Epidermal melanocyte (primary cell): ENCODE measurements around the gene GADD45A.

Experiments used
- DNase-seq: peaks from one replicate; pipeline ENCODE4 v3.0.0; 2011; ENCODE audit warnings: low spot score; ENCODE audit not compliant: insufficient read length

GADD45A gene

DNA sequence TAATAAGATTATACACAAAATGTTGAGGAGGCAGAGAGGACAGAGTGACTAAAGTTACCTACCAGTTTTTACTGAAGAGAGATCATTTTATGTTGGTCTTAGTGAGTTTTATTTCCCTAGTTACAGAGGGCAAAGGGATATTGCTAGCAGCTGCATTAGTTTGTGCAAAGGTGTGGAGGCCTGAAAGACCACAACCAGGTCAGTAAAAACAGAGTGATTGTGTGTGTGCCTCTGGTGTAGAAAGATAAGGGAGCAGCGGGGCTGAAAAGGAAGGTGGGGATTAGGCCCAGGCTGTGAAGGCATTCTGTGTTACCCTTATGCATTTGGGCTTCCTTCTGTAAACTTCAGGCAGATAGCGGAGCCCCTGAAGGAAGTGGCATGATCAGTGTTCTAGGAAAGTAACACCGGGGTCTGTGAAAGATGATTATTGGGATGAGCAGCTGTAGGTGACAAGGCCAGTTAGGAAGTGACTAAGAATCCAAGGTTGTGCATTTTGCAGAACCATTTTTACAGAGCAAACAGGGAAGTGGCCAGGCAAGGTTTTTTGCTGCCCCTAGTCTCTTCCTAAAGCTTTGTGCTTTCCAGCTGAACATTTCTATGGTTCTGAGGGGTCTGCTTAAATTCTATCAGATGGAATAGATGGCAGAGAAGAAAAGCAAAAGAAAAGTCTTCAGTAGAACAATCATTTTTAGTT, 3.7 kb downstream of the GADD45A start:
- no peak for DNase-seq

DNA sequence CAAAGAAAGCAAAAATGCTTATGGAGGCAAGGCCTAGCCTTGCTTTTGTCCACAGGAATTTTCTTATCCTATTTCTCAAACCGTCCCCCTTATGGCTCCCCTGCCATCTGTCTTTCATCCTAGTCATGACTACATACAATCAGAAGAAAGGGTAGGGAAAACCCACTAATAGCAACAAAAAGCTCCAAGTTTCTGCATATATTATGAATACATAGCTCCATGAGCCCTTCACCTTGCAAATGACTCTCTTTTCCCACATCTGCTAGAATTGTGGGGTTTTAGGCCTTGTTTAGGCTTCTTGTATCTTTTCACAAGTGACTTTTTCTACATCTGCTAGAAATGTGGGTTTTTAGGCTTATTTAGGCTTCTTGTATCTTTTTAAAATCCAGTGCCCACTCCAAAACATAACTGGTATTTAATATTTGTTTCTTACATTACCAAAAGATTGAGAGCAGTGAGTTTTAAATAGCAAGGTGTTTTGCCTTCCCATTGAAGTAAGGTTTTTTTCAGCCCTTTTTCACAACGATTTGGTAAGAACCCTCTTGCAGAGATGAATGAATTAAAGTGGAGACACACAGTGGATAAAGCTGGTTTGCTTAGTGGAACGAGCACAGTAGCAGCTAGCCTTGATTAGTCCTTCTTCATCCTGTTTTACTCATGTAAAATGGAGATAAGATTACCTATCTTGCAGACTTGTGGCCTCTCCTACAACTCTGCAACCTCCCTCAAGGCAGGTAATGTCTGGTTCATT, 4.4 kb downstream of the GADD45A start:
- no peak for DNase-seq

DNA sequence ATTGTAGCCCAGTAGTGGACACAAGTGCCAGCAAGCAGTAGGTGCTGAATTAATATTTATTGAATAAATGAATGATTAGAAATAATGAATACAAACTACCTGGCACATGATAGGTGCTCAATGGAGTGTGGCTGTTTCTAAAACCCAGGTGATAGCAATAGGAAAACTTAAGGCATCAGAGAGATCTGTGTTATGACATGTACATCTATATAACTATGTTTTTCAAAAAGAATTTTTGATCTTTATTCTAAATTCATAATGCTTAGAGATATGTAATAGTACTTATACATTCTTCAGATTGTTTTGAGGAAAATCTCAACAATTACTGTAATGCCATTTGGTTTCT, 5.0 kb downstream of the GADD45A start:
- DNase-seq: no peak

DNA sequence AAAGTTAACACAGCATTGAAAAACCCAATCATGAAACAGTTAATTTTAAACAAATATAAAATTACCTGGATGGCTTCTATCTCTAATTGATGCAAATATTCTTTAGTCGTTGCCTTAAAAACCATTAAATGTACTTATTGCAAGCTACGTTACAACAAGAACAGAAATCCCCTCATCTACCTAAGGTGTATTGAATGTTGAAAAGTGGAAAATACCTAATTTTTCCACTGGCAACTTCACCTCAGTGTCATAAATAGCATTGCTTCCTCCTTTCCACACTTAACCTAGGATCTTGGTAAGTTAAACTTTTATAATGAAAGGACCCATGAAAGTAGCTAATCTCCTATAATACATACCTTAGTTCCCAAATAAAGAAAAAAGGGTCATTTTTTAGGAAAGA, 5.4 kb downstream of the GADD45A start:
- no peak for DNase-seq

DNA sequence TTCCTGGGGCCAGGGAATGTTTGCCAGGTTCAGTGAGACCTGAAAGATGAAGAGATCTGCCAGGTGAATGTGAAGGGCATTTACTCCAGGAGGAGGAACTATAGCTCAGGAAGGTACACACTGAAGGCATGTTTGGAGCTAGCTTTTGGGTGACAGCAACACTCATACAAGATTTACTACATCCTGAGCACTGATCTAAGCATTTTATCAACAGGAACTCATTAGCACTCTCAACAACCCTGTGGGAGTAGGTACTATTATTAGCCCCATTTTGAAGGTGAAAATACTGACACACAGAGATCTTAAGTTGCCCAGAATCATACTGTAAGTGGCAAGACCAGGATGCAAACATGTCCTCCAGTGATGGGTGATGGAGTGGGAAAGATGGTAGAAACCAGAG, 6.7 kb downstream of the GADD45A start:
- DNase-seq: no peak

DNA sequence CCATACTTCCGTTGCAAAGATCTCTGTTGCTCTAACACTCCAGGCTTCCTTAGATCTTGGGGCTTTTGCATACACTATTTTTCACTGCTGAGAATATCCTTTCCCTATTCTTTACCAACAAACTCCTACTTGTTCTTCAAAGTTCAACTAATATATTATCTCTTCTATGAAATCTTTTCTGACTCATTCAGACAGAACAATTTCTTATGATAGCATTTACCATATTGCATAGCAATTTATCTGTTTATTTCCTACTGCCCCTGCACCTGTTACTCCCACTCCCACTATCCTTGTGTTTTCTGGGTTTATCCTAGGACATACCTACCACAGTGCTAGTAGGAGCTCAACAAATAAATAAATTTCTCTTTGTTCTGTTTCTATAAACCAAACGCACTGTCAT, 11.0 kb downstream of the GADD45A start:
- no peak for DNase-seq

DNA sequence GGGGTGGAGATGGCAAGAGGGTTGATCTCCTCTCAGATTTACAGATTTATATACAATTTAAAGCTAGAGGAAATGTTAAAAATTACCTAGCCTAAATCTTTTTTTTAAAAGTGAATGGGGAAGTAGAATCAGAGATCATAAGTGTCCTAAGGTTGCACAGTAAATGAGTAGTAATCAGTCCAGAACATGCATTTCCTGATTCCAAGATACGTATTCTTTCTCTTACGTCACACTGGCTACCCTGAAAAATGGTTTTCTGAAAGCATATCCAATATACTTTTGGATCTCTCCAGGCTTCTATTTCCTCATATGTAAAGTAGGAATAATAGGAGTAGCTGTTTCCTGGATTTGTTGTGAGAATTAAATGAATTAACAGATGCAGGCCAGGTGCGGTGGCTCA, 11.7 kb downstream of the GADD45A start:
- DNase-seq: no peak

DNA sequence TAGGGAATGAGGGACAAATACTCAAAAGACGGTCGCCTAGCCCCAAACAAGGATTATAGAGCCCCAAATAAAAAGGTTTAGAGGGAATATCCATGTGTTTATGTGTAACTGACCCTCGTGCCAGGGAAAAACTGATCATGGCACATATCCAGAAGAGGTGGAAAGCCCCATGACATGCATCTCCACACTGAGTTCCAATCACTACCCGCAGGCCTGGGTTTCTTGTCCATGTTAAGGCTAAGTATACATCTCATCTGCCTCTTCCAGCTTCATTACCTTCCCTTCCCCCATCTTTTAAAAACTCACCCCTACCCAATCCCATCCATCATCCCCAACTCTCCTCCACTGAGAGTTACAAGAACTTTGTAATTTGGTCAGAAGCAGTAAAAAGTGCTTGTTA, 15.2 kb downstream of the GADD45A start:
- DNase-seq: no peak

DNA sequence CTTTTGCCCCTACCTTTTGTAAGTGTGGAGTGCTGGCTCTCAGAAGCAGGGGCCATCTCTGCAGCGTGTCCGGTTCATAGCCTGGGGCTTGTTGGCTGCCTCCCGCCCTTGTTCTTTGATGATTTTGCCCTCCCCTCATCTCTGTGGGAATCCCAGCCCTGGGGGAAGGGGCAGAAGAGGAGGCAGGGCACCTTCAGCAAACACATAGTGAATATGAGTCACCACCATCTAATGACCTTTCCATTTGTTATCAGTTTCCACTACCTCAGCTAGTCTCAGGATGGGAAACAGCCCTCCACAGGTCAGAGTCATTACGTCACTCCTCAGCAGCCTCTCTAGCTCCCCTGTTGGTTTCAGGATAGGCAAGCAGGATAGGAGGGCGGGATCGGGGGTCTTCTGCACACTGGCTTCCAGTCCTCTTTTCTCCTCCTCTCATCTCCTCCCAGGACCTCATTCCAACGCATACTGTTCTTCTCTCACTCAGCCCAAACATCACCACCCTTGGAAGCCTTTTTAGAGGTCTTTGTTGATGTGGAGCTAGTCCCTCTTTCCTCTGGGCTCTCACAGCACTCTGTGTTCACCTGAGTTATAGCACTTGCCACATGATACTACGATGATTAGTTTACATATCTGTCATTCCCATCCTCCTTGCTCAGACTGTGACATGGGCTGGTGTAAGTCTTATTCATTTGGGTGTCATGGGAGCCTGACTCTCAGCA, 15.8 kb downstream of the GADD45A start:
- no peak for DNase-seq

DNA sequence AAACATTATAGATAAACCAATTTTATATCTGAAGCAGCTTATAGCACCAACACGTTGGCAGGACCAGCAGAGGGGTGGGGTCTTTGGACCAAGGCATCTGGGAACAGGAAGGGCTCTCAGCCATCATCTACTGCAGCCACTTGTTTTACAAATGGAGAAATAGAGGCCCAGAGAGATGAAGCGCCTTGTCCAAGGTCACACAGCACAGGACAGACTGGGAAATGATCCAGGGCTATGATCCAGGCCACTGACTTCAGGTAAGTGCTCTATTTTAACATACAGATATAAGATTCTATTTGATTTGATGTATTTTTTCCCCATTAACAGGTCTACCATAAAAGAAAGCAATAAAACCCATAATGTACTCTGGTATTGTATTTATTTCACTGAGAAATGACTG, 16.9 kb downstream of the GADD45A start:
- DNase-seq: no peak

DNA sequence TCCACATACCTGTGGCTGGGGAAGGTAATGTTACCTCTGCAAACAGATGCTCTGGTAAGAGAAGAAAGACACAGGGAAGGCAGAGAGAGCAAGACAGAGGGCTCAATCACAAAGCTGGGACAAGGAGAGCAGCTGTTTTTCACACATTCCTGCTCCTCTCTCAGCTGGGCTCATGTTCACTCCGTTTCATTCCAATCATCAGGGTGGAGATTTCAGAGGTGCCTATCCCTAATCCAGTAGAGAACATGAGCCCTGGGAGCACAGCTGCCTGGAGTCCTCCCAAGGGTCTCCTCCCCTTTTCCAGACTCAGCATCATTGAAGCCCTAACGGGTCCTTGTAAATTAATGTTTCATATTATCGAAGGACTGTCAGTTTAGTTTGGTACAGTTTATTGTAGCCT, 19.4 kb downstream of the GADD45A start:
- no peak for DNase-seq

DNA sequence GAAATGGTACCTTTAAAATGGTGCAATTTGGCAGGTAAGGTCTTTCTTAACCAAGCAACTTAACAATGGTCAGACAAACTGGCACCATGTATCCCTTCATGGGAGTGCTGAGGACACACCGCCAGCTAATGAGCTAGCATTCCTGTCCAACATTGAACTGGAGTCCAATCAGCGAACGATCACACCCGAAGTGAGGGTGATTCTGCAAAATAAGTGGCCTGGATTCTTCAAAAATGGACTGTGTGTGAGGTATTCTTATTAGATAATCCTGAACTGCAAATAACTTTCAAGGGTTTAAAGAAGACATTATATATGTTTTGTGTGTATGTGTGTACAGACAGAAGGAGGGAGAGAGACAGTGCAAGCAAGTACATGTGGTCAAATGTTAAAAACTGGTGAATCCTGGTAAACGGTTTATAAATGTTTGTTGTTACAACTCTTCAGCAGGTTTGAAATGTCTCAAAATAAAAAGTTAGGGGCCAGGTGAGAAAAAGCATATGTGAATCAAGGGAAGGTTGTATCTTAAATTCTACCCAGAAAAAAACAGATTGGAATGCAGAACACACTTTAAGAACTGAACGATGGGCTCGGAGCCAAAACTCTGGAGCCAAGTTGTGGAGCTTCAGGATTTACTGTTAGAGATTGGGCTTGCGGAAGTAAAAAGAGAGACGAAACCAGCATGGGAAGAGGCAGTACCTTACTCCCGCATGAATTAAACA, 20.9 kb downstream of the GADD45A start:
- DNase-seq: no peak

DNA sequence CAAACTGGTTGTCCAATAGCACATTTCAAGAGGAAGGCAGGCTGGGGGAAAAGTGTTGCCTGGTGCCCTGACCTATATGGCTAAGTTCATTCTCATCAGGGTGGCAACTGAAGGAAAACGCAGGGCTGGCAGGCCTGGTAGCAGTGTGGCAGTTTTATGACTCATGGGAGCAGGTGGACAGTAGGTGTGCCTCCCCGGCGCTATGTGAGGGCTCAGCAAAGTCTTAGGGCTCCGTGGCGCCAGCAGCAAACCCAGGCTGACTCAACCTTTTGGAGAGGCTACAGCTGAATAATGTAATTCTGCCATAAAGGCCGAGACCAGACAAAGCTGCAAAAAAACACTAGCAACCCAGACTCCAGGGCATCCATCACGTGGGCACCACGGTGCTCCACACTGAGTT, 23.6 kb downstream of the GADD45A start:
- no peak for DNase-seq

DNA sequence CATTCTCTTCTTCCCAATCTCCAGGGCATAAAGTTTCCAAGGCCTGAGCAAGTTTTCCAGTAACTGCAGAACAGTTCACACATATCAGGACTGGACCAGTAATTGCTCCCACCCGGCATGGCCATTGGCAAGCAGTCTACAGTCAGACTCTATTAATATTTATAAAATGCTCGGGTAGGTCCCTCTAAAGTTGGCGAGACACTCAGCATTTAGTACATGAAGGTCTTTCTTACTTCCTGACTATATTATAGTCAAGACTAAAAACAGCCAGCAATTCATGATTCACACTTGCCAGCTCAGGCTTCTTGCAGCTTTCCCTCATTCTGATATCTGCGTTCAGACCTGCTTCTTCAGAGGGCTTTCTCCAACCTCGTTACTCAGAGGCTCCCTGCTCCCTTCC, 25.4 kb downstream of the GADD45A start:
- no peak for DNase-seq

DNA sequence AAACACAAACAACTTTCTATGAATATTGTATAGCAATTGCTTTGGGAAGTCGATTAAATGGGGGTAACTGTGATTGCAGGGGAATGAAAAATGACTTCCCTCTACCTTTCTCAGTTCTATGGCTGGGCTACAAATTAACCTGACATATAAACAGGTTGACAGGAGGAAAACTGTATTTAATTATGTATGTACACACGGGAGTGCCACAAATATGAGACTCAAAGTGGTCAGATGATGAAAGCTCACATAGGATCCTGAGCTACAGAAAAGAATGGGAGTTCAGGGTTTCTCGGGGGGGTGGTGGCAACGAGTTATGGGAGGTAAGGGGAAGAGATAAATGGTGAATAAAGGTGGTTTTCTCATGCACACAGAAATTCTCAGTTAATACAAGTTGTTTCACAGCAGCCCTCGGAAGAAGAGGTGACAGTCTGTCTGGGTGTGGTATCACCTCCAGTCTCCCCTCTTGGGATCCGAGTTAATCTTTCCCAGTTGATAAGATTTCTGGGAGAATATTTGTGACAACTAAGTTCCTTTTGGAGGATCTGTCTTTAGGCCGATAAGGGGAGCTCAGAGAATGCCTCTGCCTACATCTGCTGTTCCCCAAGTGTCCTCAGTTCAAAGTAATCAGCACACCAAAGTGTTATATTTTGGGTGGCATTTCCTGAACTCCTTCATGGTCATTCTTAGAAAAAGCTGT, 26.3 kb downstream of the GADD45A start:
- DNase-seq: no peak

DNA sequence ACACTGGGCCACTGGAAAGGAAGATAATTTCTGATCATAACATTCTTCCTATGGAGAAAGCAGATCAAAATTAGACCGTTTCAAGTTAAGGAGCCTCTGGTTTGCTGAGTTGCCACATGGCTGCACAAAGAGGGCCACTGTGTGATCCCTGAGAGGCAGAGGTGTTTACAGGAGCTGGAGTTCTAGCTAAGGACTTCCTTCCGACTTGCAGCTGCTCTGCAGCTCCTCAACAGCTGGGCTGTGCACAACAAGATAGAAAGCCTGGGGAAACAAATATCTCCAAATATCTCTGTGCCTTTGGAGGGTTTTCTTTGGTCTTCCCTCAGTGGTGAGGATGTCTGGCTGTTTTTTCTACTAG, 26.8 kb downstream of the GADD45A start:
- no peak for DNase-seq

DNA sequence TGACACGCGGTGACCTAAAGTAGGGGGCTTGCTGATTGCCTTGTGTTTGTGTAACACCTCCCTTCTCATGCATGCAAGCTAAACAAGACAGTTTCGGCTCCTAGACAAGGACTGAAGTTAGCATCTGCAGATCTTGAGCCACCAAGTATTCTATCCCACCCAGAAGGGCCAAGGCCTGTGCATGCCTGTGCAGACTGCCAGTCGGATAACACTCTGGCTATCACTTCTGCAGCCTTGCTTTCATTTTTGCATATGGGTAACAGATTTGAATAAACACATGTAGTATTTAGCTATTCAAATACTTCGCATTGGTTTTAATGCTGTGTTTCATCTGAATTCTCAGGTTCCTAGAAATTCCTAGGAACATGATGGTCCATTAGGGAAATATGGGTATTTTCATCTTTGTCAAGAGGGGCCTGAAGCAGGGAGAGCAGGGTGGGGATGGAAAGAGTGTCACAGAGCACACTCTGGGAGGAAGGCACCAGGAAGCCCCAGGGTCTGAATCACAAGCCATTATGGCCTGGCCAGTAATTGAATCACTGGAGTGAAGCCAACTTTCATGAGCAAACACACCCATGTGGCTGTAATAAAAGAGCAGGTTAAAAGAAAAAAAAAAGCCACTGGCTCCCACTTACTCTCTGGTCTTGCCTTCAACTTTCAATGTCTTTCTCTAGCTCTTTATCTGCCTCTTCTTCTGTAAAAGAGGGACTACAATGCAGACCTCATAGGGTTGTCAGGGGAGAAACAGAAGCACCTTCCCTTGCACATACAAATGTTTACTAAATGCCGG, 28.3 kb downstream of the GADD45A start:
- DNase-seq: peak; percentile 37

DNA sequence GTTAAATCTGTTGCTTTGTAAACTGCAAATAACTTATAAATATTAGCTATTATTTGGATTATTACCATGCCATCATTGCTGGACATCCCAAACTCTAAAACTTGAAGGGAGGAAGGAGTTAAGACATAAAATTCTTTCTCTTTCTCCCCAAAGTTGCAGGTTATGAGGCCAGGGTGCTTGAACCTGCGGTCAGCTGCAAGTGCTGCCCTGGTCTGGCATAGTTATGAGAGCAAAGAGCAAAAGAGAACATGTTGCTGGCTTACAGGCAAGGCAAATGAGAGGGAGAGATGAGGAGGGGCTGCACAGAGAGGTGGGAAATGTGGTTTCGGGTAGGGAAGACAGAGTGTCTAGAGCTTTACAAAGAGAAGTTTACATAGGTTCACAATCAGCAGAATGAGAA, 30.8 kb downstream of the GADD45A start:
- no peak for DNase-seq

DNA sequence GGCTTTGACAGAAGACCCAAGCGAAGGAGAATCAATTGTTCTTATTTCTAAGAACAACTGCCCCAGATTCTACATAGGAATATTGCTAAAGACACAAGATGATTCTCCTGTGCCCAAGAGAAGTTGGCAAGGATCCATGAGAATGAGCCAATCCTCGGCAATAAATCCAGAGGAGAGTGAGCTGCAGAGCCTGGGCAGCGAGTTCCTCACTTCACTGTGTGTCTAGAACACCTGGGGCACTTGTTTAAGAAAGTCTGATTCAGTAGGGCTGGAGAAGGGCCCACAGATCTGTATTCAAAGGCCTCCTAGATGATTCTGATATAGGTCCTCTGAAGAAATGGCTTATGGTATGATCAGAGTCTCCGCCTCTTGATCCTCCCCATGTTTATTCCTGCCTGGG, 31.8 kb downstream of the GADD45A start:
- no peak for DNase-seq

DNA sequence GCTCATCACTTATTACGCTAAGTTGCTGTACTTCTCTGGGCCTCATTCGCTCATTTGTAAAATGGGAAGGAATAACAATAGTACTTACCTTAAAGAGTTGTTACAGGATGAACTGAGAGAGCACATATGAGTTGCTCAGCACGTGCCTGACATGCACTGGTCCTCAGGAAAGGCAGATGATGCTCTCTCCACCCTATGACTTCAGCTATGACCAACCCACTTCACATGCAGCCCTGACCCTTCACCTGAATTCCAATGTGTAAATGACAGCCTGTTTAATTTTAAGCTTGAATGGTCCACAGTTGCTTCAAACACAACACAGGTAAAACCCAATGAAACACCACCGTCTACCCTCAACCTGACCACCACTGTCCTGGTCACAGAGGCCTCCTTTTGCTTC, 32.9 kb downstream of the GADD45A start:
- no peak for DNase-seq
